ENCODE results near the gene DIAPH2. TPM values are rescaled to one million over a fixed set of nuclear protein-coding genes. Genes with fewer than 3 reads are reported as not detected.

DIAPH2 gene
- total and polyA plus RNA-seq, 4 donors: 7.2 to 57.6 (median 15.5) TPM

DNA sequence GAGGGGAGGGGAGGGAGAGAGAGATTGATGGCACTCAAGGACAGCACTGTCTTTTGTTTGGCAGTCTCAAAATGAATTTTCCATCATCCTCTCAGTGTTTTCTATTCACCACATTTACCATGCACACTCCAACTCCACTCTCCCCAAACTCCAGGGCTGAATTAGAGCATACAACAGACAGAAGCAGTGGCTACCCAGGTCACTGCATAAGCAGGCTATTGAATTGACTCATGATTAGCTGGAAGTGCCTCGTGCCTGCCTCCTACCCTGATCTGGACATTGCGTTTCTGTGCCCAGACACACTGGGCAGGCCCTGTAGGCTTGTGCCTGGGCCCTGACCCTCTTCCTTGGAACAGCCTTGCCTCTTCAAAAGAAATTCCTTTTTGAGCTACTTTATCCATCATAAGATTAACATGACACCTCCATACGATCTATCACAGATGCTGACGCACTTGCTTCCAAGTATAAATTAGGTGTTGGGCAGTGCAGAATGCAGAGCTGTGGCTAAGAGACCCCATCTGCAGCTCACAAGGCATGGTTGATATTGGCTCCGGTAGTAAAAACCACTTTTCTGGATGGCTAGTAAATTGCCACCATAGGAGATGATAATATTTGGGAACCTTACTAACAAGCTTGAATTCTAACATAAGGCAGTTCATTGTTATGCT, 952.0 kb downstream of the DIAPH2 start:
- DNase-seq (peak; percentile 15 to 53 (median 41)), ATAC-seq (ENCODE audit: insufficient read depth, low FRiP score) (no peak)
- Histone ChIP-seq H3K4me3 (no peak overlapping the region), H3K27ac (ENCODE audit: low read depth in 1 of 2, low read length in 1 of 2) (no peak overlapping the region), H3K36me3 (ENCODE audit: control insufficient read depth in 4 of 4, insufficient read depth in 4 of 4, low read length in 4 of 4) (no peaks in the 10 kb centered on the region), H3K9me3 (ENCODE audit: control insufficient read depth in 4 of 4, insufficient read depth in 3 of 4, low read length in 3 of 4) (no peaks in the 10 kb centered on the region), H3K9ac (ENCODE audit: insufficient read depth in 1 of 2, low read length in 2 of 2) (no peak overlapping the region), H3K27me3 (ENCODE audit: control insufficient read depth in 3 of 3, insufficient read depth in 3 of 3, low read length in 2 of 3) (peaks cover 0 to 12% (median 11%) of the 10 kb centered on the region in 3 donors), H3K4me1 (ENCODE audit: control insufficient read depth in 5 of 5, insufficient read depth in 5 of 5, low read length in 5 of 5) (no peaks in the 10 kb centered on the region)
- WGBS, 2 donors: 69 to 74% methylated on average over 5 of the region's 5 CpGs
- TF ChIP-seq, protein P1, sequence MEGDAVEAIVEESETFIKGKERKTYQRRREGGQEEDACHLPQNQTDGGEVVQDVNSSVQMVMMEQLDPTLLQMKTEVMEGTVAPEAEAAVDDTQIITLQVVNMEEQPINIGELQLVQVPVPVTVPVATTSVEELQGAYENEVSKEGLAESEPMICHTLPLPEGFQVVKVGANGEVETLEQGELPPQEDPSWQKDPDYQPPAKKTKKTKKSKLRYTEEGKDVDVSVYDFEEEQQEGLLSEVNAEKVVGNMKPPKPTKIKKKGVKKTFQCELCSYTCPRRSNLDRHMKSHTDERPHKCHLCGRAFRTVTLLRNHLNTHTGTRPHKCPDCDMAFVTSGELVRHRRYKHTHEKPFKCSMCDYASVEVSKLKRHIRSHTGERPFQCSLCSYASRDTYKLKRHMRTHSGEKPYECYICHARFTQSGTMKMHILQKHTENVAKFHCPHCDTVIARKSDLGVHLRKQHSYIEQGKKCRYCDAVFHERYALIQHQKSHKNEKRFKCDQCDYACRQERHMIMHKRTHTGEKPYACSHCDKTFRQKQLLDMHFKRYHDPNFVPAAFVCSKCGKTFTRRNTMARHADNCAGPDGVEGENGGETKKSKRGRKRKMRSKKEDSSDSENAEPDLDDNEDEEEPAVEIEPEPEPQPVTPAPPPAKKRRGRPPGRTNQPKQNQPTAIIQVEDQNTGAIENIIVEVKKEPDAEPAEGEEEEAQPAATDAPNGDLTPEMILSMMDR (IDR thresholded peaks at IDR 0.05; ENCODE audit: control extremely low read depth, extremely low read depth): no peak

- Histone ChIP-seq H3K4me3 (no peak overlapping the region), H3K4me1 (ENCODE audit: control insufficient read depth in 5 of 5, insufficient read depth in 5 of 5, low read length in 5 of 5) (no peaks in the 10 kb centered on the region), H3K36me3 (ENCODE audit: control insufficient read depth in 4 of 4, insufficient read depth in 4 of 4, low read length in 4 of 4) (no peaks in the 10 kb centered on the region), H3K9me3 (ENCODE audit: control insufficient read depth in 4 of 4, insufficient read depth in 3 of 4, low read length in 3 of 4) (no peaks in the 10 kb centered on the region), H3K9ac (ENCODE audit: insufficient read depth in 1 of 2, low read length in 2 of 2) (no peak overlapping the region), H3K27me3 (ENCODE audit: control insufficient read depth in 3 of 3, insufficient read depth in 3 of 3, low read length in 2 of 3) (peaks cover 0 to 15% (median 11%) of the 10 kb centered on the region in 3 donors), H3K27ac (ENCODE audit: low read depth in 1 of 2, low read length in 1 of 2) (no peak overlapping the region)
- DNase-seq (no peak), ATAC-seq (ENCODE audit: insufficient read depth, low FRiP score) (no peak)
- 71 to 84% methylated on average over 2 of the region's 2 CpGs for WGBS, 2 donors
- TF ChIP-seq, protein P1 (IDR thresholded peaks at IDR 0.05; ENCODE audit: control extremely low read depth, extremely low read depth): no peak
Observed at GRCh38 chrX:97637289-97637688, 952.6 kb downstream of the DIAPH2 start.

GRCh38 chrX:97638621-97639020, 954.0 kb downstream of the DIAPH2 start:
- Histone ChIP-seq H3K4me3 (no peak overlapping the region), H3K27me3 (ENCODE audit: control insufficient read depth in 3 of 3, insufficient read depth in 3 of 3, low read length in 2 of 3) (peaks cover 0 to 11% (median 7%) of the 10 kb centered on the region in 3 donors), H3K36me3 (ENCODE audit: control insufficient read depth in 4 of 4, insufficient read depth in 4 of 4, low read length in 4 of 4) (no peaks in the 10 kb centered on the region), H3K4me1 (ENCODE audit: control insufficient read depth in 5 of 5, insufficient read depth in 5 of 5, low read length in 5 of 5) (no peaks in the 10 kb centered on the region), H3K9ac (ENCODE audit: insufficient read depth in 1 of 2, low read length in 2 of 2) (no peak overlapping the region), H3K27ac (ENCODE audit: low read depth in 1 of 2, low read length in 1 of 2) (no peak overlapping the region), H3K9me3 (ENCODE audit: control insufficient read depth in 4 of 4, insufficient read depth in 3 of 4, low read length in 3 of 4) (no peaks in the 10 kb centered on the region)
- WGBS, 2 donors: 67 to 88% methylated on average over 3 of the region's 3 CpGs
- no peak for DNase-seq
- ATAC-seq (ENCODE audit: insufficient read depth, low FRiP score): no peak
- TF ChIP-seq, protein P1 (IDR thresholded peaks at IDR 0.05; ENCODE audit: control extremely low read depth, extremely low read depth): no peak

DNA sequence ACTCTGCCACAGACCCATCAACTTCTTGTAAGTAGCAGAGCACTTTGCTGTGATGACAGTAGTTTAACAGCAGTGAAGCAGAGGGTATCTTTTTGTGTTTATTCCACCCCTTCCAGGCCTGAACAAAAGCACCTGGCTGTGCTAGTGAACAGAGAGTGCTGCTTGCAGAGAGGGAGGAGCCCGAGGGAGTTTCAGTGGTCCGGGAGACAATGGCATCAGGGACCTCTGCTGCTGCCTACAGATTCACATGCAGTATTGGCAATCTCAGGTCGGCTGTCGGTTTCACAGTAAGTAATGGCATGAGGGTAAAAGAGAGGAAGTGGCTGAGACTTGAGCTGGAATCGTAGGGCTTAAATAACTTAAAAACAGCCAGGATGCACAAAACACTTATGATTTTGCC, 954.9 kb downstream of the DIAPH2 start:
- Histone ChIP-seq H3K27ac (ENCODE audit: low read depth in 1 of 2, low read length in 1 of 2) (no peak overlapping the region), H3K9me3 (ENCODE audit: control insufficient read depth in 4 of 4, insufficient read depth in 3 of 4, low read length in 3 of 4) (no peaks in the 10 kb centered on the region), H3K4me3 (no peak overlapping the region), H3K36me3 (ENCODE audit: control insufficient read depth in 4 of 4, insufficient read depth in 4 of 4, low read length in 4 of 4) (no peaks in the 10 kb centered on the region), H3K27me3 (ENCODE audit: control insufficient read depth in 3 of 3, insufficient read depth in 3 of 3, low read length in 2 of 3) (peaks cover 0 to 9% (median 3%) of the 10 kb centered on the region in 3 donors), H3K9ac (ENCODE audit: insufficient read depth in 1 of 2, low read length in 2 of 2) (no peak overlapping the region), H3K4me1 (ENCODE audit: control insufficient read depth in 5 of 5, insufficient read depth in 5 of 5, low read length in 5 of 5) (no peaks in the 10 kb centered on the region)
- 12 to 25% methylated on average over 5 of the region's 5 CpGs for WGBS, 2 donors
- TF ChIP-seq, protein P1 (IDR thresholded peaks at IDR 0.05; ENCODE audit: control extremely low read depth, extremely low read depth): no peak
- ATAC-seq (ENCODE audit: insufficient read depth, low FRiP score) (no peak), DNase-seq (no peak)
